ENCODE measurements around the gene PLXNB1.

- TF ChIP-seq CTCF (IDR thresholded peaks at IDR 0.05) (no peak), POLR2A (IDR thresholded peaks at IDR 0.05) (peak in 1 of 2 donors; percentile 32)
Observed at GRCh38 chr3:48468329-48468731, 38.4 kb upstream of the PLXNB1 start.
